Mesothelial cell of epicardium (in vitro differentiated cells): ENCODE data around the gene TMEM161B. TPM values are rescaled to one million over a fixed set of nuclear protein-coding genes. Genes with fewer than 3 reads are reported as not detected.

Source experiments
- DNase-seq, 2 experiments: peaks; one replicate each; pipeline ENCODE4 v3.0.0; 2021; ENCODE audit warnings: low spot score in 2 of 2; ENCODE audit not compliant: unreplicated experiment in 2 of 2
- H3K27ac Mint-ChIP-seq: 2 replicates; pipeline ENCODE4 v1.8.0; 2021; ENCODE audit warnings: mixed read lengths
- H3K27me3 Mint-ChIP-seq: 2 replicates; pipeline ENCODE4 v1.8.0; 2021; ENCODE audit warnings: low read depth, mixed read lengths
- H3K36me3 Mint-ChIP-seq: 2 replicates; pipeline ENCODE4 v1.8.0; 2021; ENCODE audit warnings: mixed read lengths
- H3K4me1 Mint-ChIP-seq: 2 replicates; pipeline ENCODE4 v1.8.0; 2021; ENCODE audit warnings: mixed read lengths
- H3K4me3 Mint-ChIP-seq: 2 replicates; pipeline ENCODE4 v1.8.0; 2021; ENCODE audit warnings: mild to moderate bottlenecking, moderate library complexity, mixed read lengths
- H3K9me3 Mint-ChIP-seq: 2 replicates; pipeline ENCODE4 v1.8.0; 2021; ENCODE audit warnings: mixed read lengths
- CTCF ChIP-seq: fragments of 200-600 bp; sonication (generic); IDR thresholded peaks from one replicate; pipeline ENCODE4 v1.5.0; 2021; ENCODE audit warnings: antibody characterized with exemption; ENCODE audit not compliant: unreplicated experiment
- total RNA-seq: library from RNA; stranded (reverse); gene quantifications from 3 replicates; pipeline ENCODE4 v1.2.1, GENCODE V29; 2021

TMEM161B gene
- total RNA-seq, 1 donor from 2014 or later = 29.5 TPM

GRCh38 chr5:88287846-88288527, 19.3 kb upstream of the TMEM161B start:
- peaks cover 6% of the 10 kb centered on the region for H3K36me3 Mint-ChIP-seq
- H3K27me3 Mint-ChIP-seq = no peaks in the 10 kb centered on the region
- no peak overlapping the region for H3K4me3 Mint-ChIP-seq
- no peaks in the 10 kb centered on the region for H3K9me3 Mint-ChIP-seq
- no peaks in the 10 kb centered on the region for H3K4me1 Mint-ChIP-seq
- no peak for TF ChIP-seq CTCF
- DNase-seq = no peak
- H3K27ac Mint-ChIP-seq = no peak overlapping the region

GRCh38 chr5:88287302-88287701, 18.7 kb upstream of the TMEM161B start:
- no peak overlapping the region for H3K4me3 Mint-ChIP-seq

GRCh38 chr5:88283690-88284089, 15.0 kb upstream of the TMEM161B start:
- no peak for TF ChIP-seq CTCF
- H3K4me1 Mint-ChIP-seq = no peaks in the 10 kb centered on the region
- H3K27me3 Mint-ChIP-seq = no peaks in the 10 kb centered on the region
- H3K9me3 Mint-ChIP-seq = no peaks in the 10 kb centered on the region
- H3K4me3 Mint-ChIP-seq = no peak overlapping the region
- peaks cover 4% of the 10 kb centered on the region for H3K36me3 Mint-ChIP-seq
- no peak overlapping the region for H3K27ac Mint-ChIP-seq
- no peak for DNase-seq

More at GRCh38 chr5:88287302-88287701, 18.7 kb upstream of the TMEM161B start:
- no peak for TF ChIP-seq CTCF
- no peaks in the 10 kb centered on the region for H3K4me1 Mint-ChIP-seq
- no peaks in the 10 kb centered on the region for H3K27me3 Mint-ChIP-seq
- no peak for DNase-seq
- peaks cover 6% of the 10 kb centered on the region for H3K36me3 Mint-ChIP-seq
- H3K9me3 Mint-ChIP-seq = no peaks in the 10 kb centered on the region
- no peak overlapping the region for H3K27ac Mint-ChIP-seq

- peaks cover 7% of the 10 kb centered on the region for H3K9me3 Mint-ChIP-seq
- no peaks in the 10 kb centered on the region for H3K4me1 Mint-ChIP-seq
- H3K27me3 Mint-ChIP-seq = no peaks in the 10 kb centered on the region
- no peak for DNase-seq
- no peak overlapping the region for H3K27ac Mint-ChIP-seq
- peaks cover 13% of the 10 kb centered on the region for H3K36me3 Mint-ChIP-seq
- TF ChIP-seq CTCF = no peak
- H3K4me3 Mint-ChIP-seq = no peak overlapping the region
Measured at GRCh38 chr5:88281322-88281721, 12.7 kb upstream of the TMEM161B start.

- TF ChIP-seq CTCF = no peak
- no peaks in the 10 kb centered on the region for H3K4me1 Mint-ChIP-seq
- no peak overlapping the region for H3K27ac Mint-ChIP-seq
- peaks cover 27% of the 10 kb centered on the region for H3K36me3 Mint-ChIP-seq
- no peak overlapping the region for H3K4me3 Mint-ChIP-seq
- peaks cover 7% of the 10 kb centered on the region for H3K9me3 Mint-ChIP-seq
- DNase-seq = no peak
- no peaks in the 10 kb centered on the region for H3K27me3 Mint-ChIP-seq
Measured at GRCh38 chr5:88279584-88279983, 10.9 kb upstream of the TMEM161B start.

- H3K4me3 Mint-ChIP-seq = no peak overlapping the region
Measured at GRCh38 chr5:88276378-88276777, 7.7 kb upstream of the TMEM161B start.

More at GRCh38 chr5:88276378-88276777, 7.7 kb upstream of the TMEM161B start:
- DNase-seq = no peak
- Mint-ChIP-seq H3K4me1 (peaks cover 3% of the 10 kb centered on the region), H3K36me3 (peaks cover 30% of the 10 kb centered on the region), H3K27me3 (no peaks in the 10 kb centered on the region), H3K9me3 (peaks cover 7% of the 10 kb centered on the region), H3K27ac (no peak overlapping the region)
- TF ChIP-seq CTCF = no peak
